Pulmonary artery endothelial cell (primary cell): ENCODE results near the gene SLC5A7. TPM values are rescaled to one million over a fixed set of nuclear protein-coding genes. Genes with fewer than 3 reads are reported as not detected.

Source experiments
- DNase-seq: peaks from one replicate; pipeline ENCODE4 v3.0.0-alpha.2; 2011; ENCODE audit warnings: low read depth, low spot score
- total RNA-seq: library from RNA; depleted of rRNA; stranded (reverse); fragments of >200 nt; gene quantifications from 2 replicates; pipeline ENCODE4 v1.2.3, GENCODE V29; 2014

SLC5A7 gene
- total RNA-seq: not detected in 2 replicates

GRCh38 chr2:107986278-107987217, at the start of gene SLC5A7:
Gene SLC5A7 (plus strand): TSS chr2:107986524. CDS start chr2:107988156, 1,632 bp downstream.
- DNase-seq: no peak

- DNase-seq: no peak
Measured at GRCh38 chr2:107961395-107961794, 24.9 kb upstream of the SLC5A7 start.

- DNase-seq: no peak
Measured at GRCh38 chr2:107964185-107964584, 22.1 kb upstream of the SLC5A7 start.

GRCh38 chr2:107984707-107985106, 1.6 kb upstream of the SLC5A7 start:
- DNase-seq: no peak

GRCh38 chr2:107988108-107988507, 1.8 kb downstream of the SLC5A7 start:
- no peak for DNase-seq

- DNase-seq: no peak
Measured at GRCh38 chr2:107989445-107989844, 3.1 kb downstream of the SLC5A7 start.

- no peak for DNase-seq
Measured at GRCh38 chr2:107990718-107991117, 4.4 kb downstream of the SLC5A7 start.

GRCh38 chr2:107992069-107992468, 5.7 kb downstream of the SLC5A7 start:
- DNase-seq: no peak

GRCh38 chr2:107999158-107999557, 12.8 kb downstream of the SLC5A7 start:
- no peak for DNase-seq

- DNase-seq: no peak
Measured at GRCh38 chr2:108010912-108011591, 24.7 kb downstream of the SLC5A7 start.

GRCh38 chr2:108013305-108013704, 27.0 kb downstream of the SLC5A7 start:
- no peak for DNase-seq

GRCh38 chr2:108022628-108023027, 36.3 kb downstream of the SLC5A7 start:
- no peak for DNase-seq

GRCh38 chr2:108023776-108024175, 37.5 kb downstream of the SLC5A7 start:
- DNase-seq: no peak

GRCh38 chr2:108026092-108026794, 39.9 kb downstream of the SLC5A7 start:
- no peak for DNase-seq

GRCh38 chr2:108029496-108029895, 43.2 kb downstream of the SLC5A7 start:
- DNase-seq: no peak

GRCh38 chr2:108029912-108030311, 43.6 kb downstream of the SLC5A7 start:
- no peak for DNase-seq

GRCh38 chr2:108031471-108031941, 45.2 kb downstream of the SLC5A7 start:
- DNase-seq: no peak

GRCh38 chr2:108034843-108035242, 48.5 kb downstream of the SLC5A7 start:
- DNase-seq: no peak

- no peak for DNase-seq
Measured at GRCh38 chr2:108048752-108049151, 62.4 kb downstream of the SLC5A7 start.

- no peak for DNase-seq
Measured at GRCh38 chr2:108058576-108059137, 72.3 kb downstream of the SLC5A7 start.

- DNase-seq: no peak
Measured at GRCh38 chr2:108061439-108062042, 75.2 kb downstream of the SLC5A7 start.
